GM06990 (cell line): ENCODE results near the gene SLC5A1.

Experiments used
- DNase-seq: peaks from one replicate; pipeline ENCODE4 v3.0.0-alpha.2; 2011; ENCODE audit not compliant: insufficient read length; ENCODE audit errors: extremely low read depth
- H3K27me3 ChIP-seq: replicated peaks from 2 replicates; pipeline ENCODE4 v1.6.0; 2011; ENCODE audit warnings: low read length; ENCODE audit not compliant: control insufficient read depth, insufficient read depth
- H3K36me3 ChIP-seq: 2 replicates; pipeline ENCODE4 v1.5.1; 2011; ENCODE audit warnings: low read length; ENCODE audit not compliant: control insufficient read depth, insufficient read depth
- H3K4me3 ChIP-seq: replicated peaks from 2 replicates; pipeline ENCODE4 v1.5.1; 2011; ENCODE audit warnings: low read depth, mild to moderate bottlenecking, control low read depth, low read length
- TF ChIP-seq, protein P1 (sequence below): IDR thresholded peaks from 2 replicates; pipeline ENCODE4 v1.5.1; 2011; ENCODE audit warnings: low read length, control low read depth, mild to moderate bottlenecking, inconsistent platforms; ENCODE audit not compliant: insufficient read depth, poor library complexity, severe bottlenecking

SLC5A1 gene

DNA sequence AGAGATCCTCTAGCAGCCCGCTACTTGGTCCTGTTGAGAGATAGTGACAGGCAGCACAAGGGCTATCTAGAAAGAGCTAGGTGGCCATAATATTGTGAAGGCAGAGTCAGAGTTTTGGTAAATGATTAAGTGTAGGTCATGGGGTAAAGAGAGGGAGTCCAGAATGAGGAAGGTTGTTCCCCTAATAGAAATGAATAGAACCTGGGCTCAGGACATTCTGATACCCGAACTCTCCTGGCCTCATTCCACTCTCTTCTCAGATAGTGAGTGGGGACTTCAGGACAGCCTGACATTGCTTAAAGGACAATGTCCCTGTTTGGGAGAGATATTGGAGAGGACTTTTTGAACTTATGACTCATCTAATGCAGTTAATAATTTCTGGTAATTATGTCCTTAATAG is 20.6 kb downstream of the SLC5A1 start:
- TF ChIP-seq, protein P1, sequence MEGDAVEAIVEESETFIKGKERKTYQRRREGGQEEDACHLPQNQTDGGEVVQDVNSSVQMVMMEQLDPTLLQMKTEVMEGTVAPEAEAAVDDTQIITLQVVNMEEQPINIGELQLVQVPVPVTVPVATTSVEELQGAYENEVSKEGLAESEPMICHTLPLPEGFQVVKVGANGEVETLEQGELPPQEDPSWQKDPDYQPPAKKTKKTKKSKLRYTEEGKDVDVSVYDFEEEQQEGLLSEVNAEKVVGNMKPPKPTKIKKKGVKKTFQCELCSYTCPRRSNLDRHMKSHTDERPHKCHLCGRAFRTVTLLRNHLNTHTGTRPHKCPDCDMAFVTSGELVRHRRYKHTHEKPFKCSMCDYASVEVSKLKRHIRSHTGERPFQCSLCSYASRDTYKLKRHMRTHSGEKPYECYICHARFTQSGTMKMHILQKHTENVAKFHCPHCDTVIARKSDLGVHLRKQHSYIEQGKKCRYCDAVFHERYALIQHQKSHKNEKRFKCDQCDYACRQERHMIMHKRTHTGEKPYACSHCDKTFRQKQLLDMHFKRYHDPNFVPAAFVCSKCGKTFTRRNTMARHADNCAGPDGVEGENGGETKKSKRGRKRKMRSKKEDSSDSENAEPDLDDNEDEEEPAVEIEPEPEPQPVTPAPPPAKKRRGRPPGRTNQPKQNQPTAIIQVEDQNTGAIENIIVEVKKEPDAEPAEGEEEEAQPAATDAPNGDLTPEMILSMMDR, result no peak
- DNase-seq, result no peak

DNA sequence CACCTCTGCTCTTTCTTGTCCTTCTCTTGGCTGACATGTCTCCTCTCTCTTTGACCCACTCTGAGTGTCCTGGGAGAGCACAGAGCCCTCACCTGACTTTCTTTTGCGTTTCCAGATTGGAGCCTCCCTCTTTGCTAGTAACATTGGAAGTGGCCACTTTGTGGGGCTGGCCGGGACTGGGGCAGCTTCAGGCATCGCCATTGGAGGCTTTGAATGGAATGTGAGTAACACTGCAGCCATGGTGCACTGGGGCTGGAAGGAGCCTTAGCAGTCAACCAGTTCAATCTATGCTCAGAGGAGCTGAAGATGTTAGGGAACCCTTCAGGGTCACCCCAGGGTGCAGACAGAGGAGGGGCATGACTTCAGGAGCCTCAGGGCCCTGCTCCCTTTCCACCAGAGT is 23.8 kb downstream of the SLC5A1 start:
- H3K36me3 ChIP-seq, result no peaks in the 10 kb centered on the region
- DNase-seq, result no peak

More for the DNA sequence above, 20.6 kb downstream of the SLC5A1 start:
- no peak overlapping the region for H3K4me3 ChIP-seq
- H3K27me3 ChIP-seq, result peaks cover 2% of the 10 kb centered on the region; the same call in 1 of the 2 replicates
- no peaks in the 10 kb centered on the region for H3K36me3 ChIP-seq

GRCh38 chr22:32067613-32068012 is 24.6 kb downstream of the SLC5A1 start:
- Histone ChIP-seq H3K4me3 (no peak overlapping the region), H3K27me3 (peaks cover 2% of the 10 kb centered on the region; the same call in 1 of the 2 replicates), H3K36me3 (no peaks in the 10 kb centered on the region)
- TF ChIP-seq, protein P1, result no peak
- no peak for DNase-seq

More for the DNA sequence above, 23.8 kb downstream of the SLC5A1 start:
- Histone ChIP-seq H3K4me3 (no peak overlapping the region), H3K27me3 (peaks cover 2% of the 10 kb centered on the region; the same call in 1 of the 2 replicates)
- TF ChIP-seq, protein P1, result no peak

DNA sequence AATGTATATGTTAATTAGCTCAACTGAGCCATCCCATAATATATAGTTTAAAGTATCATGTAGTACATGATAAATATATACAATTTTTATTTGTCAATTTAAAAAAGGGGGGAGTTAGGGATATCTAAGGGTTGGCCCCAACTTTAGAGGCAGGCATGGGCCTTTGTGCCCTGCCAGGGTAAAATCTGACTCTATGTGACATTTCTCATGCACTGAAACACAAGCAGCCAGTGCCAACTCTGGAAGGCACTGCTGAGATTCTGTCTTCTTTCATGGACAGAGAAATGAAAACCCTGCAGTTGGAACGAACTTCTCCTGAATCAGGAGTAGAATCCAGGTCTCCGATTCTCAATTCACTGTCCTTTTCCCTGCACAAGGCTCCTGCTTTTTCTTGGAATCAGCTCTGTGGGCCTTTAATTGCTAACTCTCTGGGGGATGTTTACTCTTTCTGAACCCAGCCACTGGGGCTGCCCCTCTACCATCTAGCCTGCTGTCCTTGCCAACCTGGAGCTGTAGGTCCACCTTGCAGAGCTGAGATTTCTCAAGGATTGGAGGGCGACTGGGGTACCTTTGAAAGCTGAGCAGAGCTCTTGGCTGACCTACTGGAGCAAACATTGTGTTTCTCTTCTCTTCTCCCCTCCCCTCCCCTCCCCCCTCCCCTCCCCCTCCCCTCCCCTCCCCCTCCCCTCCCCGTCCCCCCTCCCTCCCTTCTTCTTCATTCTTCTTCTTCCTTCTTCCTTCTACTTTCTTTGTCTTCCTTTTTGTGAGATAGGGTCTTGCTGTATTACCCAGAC is 26.7 kb downstream of the SLC5A1 start:
- DNase-seq, result no peak
- H3K27me3 ChIP-seq, result no peaks in the 10 kb centered on the region
- no peak overlapping the region for H3K4me3 ChIP-seq
- no peaks in the 10 kb centered on the region for H3K36me3 ChIP-seq
- TF ChIP-seq, protein P1, result no peak

DNA sequence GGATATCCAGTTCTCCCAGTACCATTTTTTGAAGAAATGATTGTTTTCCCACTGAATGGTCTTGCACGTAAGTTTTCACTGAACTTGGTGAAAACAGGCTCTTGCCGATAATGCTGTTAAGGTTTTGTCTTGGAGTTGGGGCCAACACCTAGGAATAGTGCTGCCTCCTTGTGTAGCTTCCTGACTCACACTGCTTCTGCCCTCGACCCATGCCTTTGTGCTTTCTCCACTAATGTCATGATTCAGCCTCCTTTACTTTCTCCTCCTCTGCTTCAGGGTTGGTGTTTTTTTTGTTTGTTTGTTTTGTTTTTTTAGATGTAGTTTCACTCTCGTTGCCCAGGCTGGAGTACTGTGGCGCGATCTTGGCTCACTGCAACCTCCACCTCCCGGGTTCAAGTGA is 30.2 kb downstream of the SLC5A1 start:
- no peaks in the 10 kb centered on the region for H3K36me3 ChIP-seq
- no peak for DNase-seq
- H3K4me3 ChIP-seq, result no peak overlapping the region
- TF ChIP-seq, protein P1, result no peak
- H3K27me3 ChIP-seq, result no peaks in the 10 kb centered on the region
